Keratinocyte (primary cell): ENCODE data around the gene CACNG4.

ENCODE experiments used
- CTCF ChIP-seq, 3 experiments: IDR thresholded peaks in 1 of 3; conservative IDR thresholded peaks in 1 of 3; optimal IDR thresholded peaks in 1 of 3; 2 replicates in 2 of 3; 3 replicates in 1 of 3; pipeline versions ENCODE3 to v1.5.1; 2011; ENCODE audit warnings: low read length in 3 of 3, mild to moderate bottlenecking in 3 of 3, moderate library complexity in 2 of 3, control low read depth in 1 of 3, inconsistent platforms in 1 of 3; ENCODE audit not compliant: insufficient read depth in 2 of 3; ENCODE audit errors: extremely low read depth in 1 of 3
- EZH2 ChIP-seq: IDR thresholded peaks from one replicate; pipeline ENCODE4 v1.6.1; 2012; ENCODE audit warnings: inconsistent platforms, mild to moderate bottlenecking, low read length, moderate library complexity

GRCh38 chr17:66960613-66961012, 3.9 kb upstream of the CACNG4 start:
- no peak for TF ChIP-seq CTCF (optimal IDR thresholded peaks at IDR 0.05 in 1 of 3, IDR thresholded peaks at IDR 0.05 in 1 of 3, conservative IDR thresholded peaks at IDR 0.05 in 1 of 3; ENCODE audit: extremely low read depth in 1 of 3, insufficient read depth in 2 of 3, low read length in 3 of 3)
- TF ChIP-seq EZH2 = no peak
